Neutrophil (primary cell): ENCODE data around the gene CYTIP.
A peak's percentile ranks its signal among the peaks of the same experiment; 100 is the strongest.
"Not testable (repeated sequence)": the region's sequence is repeated elsewhere in the genome, so short reads cannot be mapped to it uniquely, and the experiment has no call there.

Experiments used
- H3K27ac ChIP-seq: fragments of 200-600 bp; sonication (generic); 2 replicates; pipeline ENCODE4 v1.5.1; 2016; ENCODE audit warnings: mild to moderate bottlenecking, moderate library complexity
- H3K27me3 ChIP-seq: fragments of 200-600 bp; sonication (generic); 2 replicates; pipeline ENCODE4 v1.6.0; 2016; ENCODE audit warnings: mild to moderate bottlenecking
- H3K36me3 ChIP-seq: fragments of 200-600 bp; sonication (generic); 2 replicates; pipeline ENCODE4 v1.5.1; 2017
- H3K4me1 ChIP-seq, 2 experiments: fragments of 200-600 bp in 1 of 2; sonication (generic) in 1 of 2; 1 replicate in 1 of 2; 2 replicates in 1 of 2; pipeline versions ENCODE4 v1.5.1 to v1.6.1; 2013 to 2016; ENCODE audit warnings: low read depth in 1 of 2, low read length in 1 of 2, mild to moderate bottlenecking in 1 of 2, moderate library complexity in 1 of 2; ENCODE audit not compliant: control insufficient read depth in 1 of 2, insufficient read depth in 1 of 2
- H3K4me3 ChIP-seq, 2 experiments: fragments of 200-600 bp in 1 of 2; sonication (generic) in 1 of 2; 1 replicate in 1 of 2; 2 replicates in 1 of 2; pipeline ENCODE4 v1.5.1; 2013 to 2016; ENCODE audit warnings: low read depth in 1 of 2, low read length in 1 of 2, mild to moderate bottlenecking in 1 of 2, moderate library complexity in 1 of 2
- H3K9me3 ChIP-seq: fragments of 200-600 bp; sonication (generic); 2 replicates; pipeline ENCODE4 v1.5.1; 2016
- CTCF ChIP-seq: fragments of 200-600 bp; sonication (generic); IDR thresholded peaks from 2 replicates; pipeline ENCODE4 v1.5.1; 2016; ENCODE audit warnings: antibody characterized with exemption

Gene CYTIP

GRCh38 chr2:157415591-157416101 lies 28.2 kb downstream of the CYTIP start:
- peaks cover 78% of the 10 kb centered on the region for H3K36me3 ChIP-seq
- peak overlapping the region in 1 of 2 experiments; percentile 50 for H3K4me3 ChIP-seq
- no peaks in the 10 kb centered on the region for H3K9me3 ChIP-seq
- H3K27me3 ChIP-seq: no peaks in the 10 kb centered on the region
- H3K4me1 ChIP-seq: peaks cover 79 to 85% of the 10 kb centered on the region in 2 experiments
- no peak for TF ChIP-seq CTCF
- peak overlapping the region; percentile 97 for H3K27ac ChIP-seq

GRCh38 chr2:157414050-157414449 lies 29.8 kb downstream of the CYTIP start:
- Histone ChIP-seq H3K4me3 (no peak overlapping the region), H3K9me3 (no peaks in the 10 kb centered on the region), H3K36me3 (peaks cover 66% of the 10 kb centered on the region), H3K27ac (peak overlapping the region; percentile 97), H3K4me1 (peaks cover 63 to 69% of the 10 kb centered on the region in 2 experiments), H3K27me3 (no peaks in the 10 kb centered on the region)
- TF ChIP-seq CTCF: no peak

GRCh38 chr2:157413326-157414035 lies 30.4 kb downstream of the CYTIP start:
- H3K4me3 ChIP-seq: peak overlapping the region in 1 of 2 experiments; percentile 4
- peaks cover 57 to 63% of the 10 kb centered on the region in 2 experiments for H3K4me1 ChIP-seq
- peak overlapping the region; percentile 97 for H3K27ac ChIP-seq
- H3K27me3 ChIP-seq: no peaks in the 10 kb centered on the region
- peaks cover 62% of the 10 kb centered on the region for H3K36me3 ChIP-seq
- no peaks in the 10 kb centered on the region for H3K9me3 ChIP-seq
- no peak for TF ChIP-seq CTCF

GRCh38 chr2:157411624-157412336 lies 32.1 kb downstream of the CYTIP start:
- H3K27ac ChIP-seq: peak overlapping the region; percentile 32
- no peaks in the 10 kb centered on the region for H3K9me3 ChIP-seq
- H3K36me3 ChIP-seq: peaks cover 50% of the 10 kb centered on the region
- no peaks in the 10 kb centered on the region for H3K27me3 ChIP-seq
- H3K4me3 ChIP-seq: no peak overlapping the region
- peaks cover 40 to 46% of the 10 kb centered on the region in 2 experiments for H3K4me1 ChIP-seq
- TF ChIP-seq CTCF: no peak

- H3K27ac ChIP-seq: peak overlapping the region; percentile 38
- H3K27me3 ChIP-seq, H3K36me3 ChIP-seq, H3K4me3 ChIP-seq, H3K9me3 ChIP-seq: not testable (repeated sequence)
- H3K4me1 ChIP-seq: peaks cover 10 to 20% of the 10 kb centered on the region in 2 experiments
Measured at GRCh38 chr2:157405398-157405797, 38.5 kb downstream of the CYTIP start.

- no peaks in the 10 kb centered on the region for H3K27me3 ChIP-seq
- no peaks in the 10 kb centered on the region for H3K36me3 ChIP-seq
- H3K9me3 ChIP-seq: no peaks in the 10 kb centered on the region
- H3K4me3 ChIP-seq: peak overlapping the region in 1 of 2 experiments; percentile 13
- peak overlapping the region; percentile 78 for H3K27ac ChIP-seq
- peaks cover 10 to 20% of the 10 kb centered on the region in 2 experiments for H3K4me1 ChIP-seq
- TF ChIP-seq CTCF: no peak
Measured at GRCh38 chr2:157404363-157404762, 39.5 kb downstream of the CYTIP start.

GRCh38 chr2:157402801-157403485 lies 40.9 kb downstream of the CYTIP start:
- not testable (repeated sequence) for H3K27ac ChIP-seq, H3K27me3 ChIP-seq, H3K9me3 ChIP-seq, H3K36me3 ChIP-seq, H3K4me3 ChIP-seq
- H3K4me1 ChIP-seq: peaks cover 10 to 20% of the 10 kb centered on the region in 2 experiments
